ENCODE data around the gene TAS2R60. TPM values are rescaled to one million over a fixed set of nuclear protein-coding genes. Genes with fewer than 3 reads are reported as not detected.

Gene TAS2R60
- total and polyA plus RNA-seq, 2 of the 8 experiments (the other 6 are each of a cell fraction or from before 2014, with no cell fraction given) = 0.15 to 0.32 TPM

- CTCF ChIA-PET (ENCODE audit: partially characterized antibody) = interaction anchor here (0.6 to 1.3 kb wide), 3 partner anchors 9 to 44 kb away, joined by 3 to 5 read pairs (median 3); no protein-coding TSS in a partner anchor
- POLR2A ChIA-PET (ENCODE audit: partially characterized antibody) = no interaction called here
- no peaks in the 10 kb centered on the region for H3K27me3 ChIP-seq (replicated peaks in 1 of 4; ENCODE audit: control insufficient read depth in 3 of 4, extremely low read depth in 1 of 4, insufficient read depth in 3 of 4, low read length in 3 of 4)
These were observed 20.3 kb downstream of the TAS2R60 start for GRCh38 chr7:143463556-143463955.

More at GRCh38 chr7:143463556-143463955, 20.3 kb downstream of the TAS2R60 start:
- no peak overlapping the region for H2AK5ac ChIP-seq (ENCODE audit: low read depth, low read length)
- H4K20me1 ChIP-seq (replicated peaks in 1 of 2; ENCODE audit: control insufficient read depth in 1 of 2, insufficient read depth in 2 of 2, low read length in 2 of 2) = no peaks in the 10 kb centered on the region
- H3K18ac ChIP-seq (ENCODE audit: extremely low read depth, low read length) = no peak overlapping the region
- H3K14ac ChIP-seq (ENCODE audit: insufficient read length) = no peak overlapping the region
- H3K9ac ChIP-seq (replicated peaks in 1 of 4; ENCODE audit: extremely low read depth in 1 of 4, low read depth in 3 of 4, low read length in 3 of 4) = no peak overlapping the region
- no peak overlapping the region for H3K56ac ChIP-seq (replicated peaks; ENCODE audit: insufficient read length, low read depth, low read length)
- no peak overlapping the region for H4K8ac ChIP-seq (ENCODE audit: extremely low read depth, insufficient read depth, low read length)
- no peaks in the 10 kb centered on the region for H3K79me1 ChIP-seq (ENCODE audit: low read depth, low read length)
- no peaks in the 10 kb centered on the region for H3K79me2 ChIP-seq (ENCODE audit: control insufficient read depth in 1 of 2, insufficient read depth in 2 of 2, low read length in 2 of 2)
- H3K27ac ChIP-seq (ENCODE audit: low read depth, low read length) = no peak overlapping the region
- TF ChIP-seq PHF8 (conservative IDR thresholded peaks at IDR 0.05; ENCODE audit: low read depth, low read length) (no peak), SP1 (IDR thresholded peaks at IDR 0.05; ENCODE audit: low read depth, low read length) (no peak), JUND (IDR thresholded peaks at IDR 0.05; ENCODE audit: low read length) (no peak), MAFK (IDR thresholded peaks at IDR 0.05; ENCODE audit: low read depth, low read length) (no peak), CHD1 (IDR thresholded peaks at IDR 0.05; ENCODE audit: low read depth, low read length) (no peak), JUN (IDR thresholded peaks at IDR 0.05; ENCODE audit: low read depth, low read length) (no peak), CREB1 (IDR thresholded peaks at IDR 0.05) (no peak), SAP30 (IDR thresholded peaks at IDR 0.05; ENCODE audit: insufficient read depth, insufficient replicate concordance, low read length) (no peak)
- no peak overlapping the region for H2BK20ac ChIP-seq (ENCODE audit: low read length)
- H4K91ac ChIP-seq (replicated peaks; ENCODE audit: insufficient read length, low read length) = no peak overlapping the region
- no peak overlapping the region for H3K23ac ChIP-seq (ENCODE audit: insufficient read length)
- no peaks in the 10 kb centered on the region for H3K23me2 ChIP-seq (ENCODE audit: low read depth, low read length)
- FAIRE-seq (no peak), DNase-seq (ENCODE audit: low read depth in 1 of 2, low spot score in 2 of 2) (no peak)
- H2BK120ac ChIP-seq (replicated peaks; ENCODE audit: low read depth, low read length) = no peak overlapping the region
- no peaks in the 10 kb centered on the region for H3K4me1 ChIP-seq (replicated peaks in 1 of 4; ENCODE audit: control insufficient read depth in 3 of 4, insufficient read depth in 4 of 4, low read length in 3 of 4)
- H3K36me3 ChIP-seq (ENCODE audit: control insufficient read depth in 2 of 4, insufficient read depth in 4 of 4, low read length in 3 of 4) = no peaks in the 10 kb centered on the region
- H3K9me3 ChIP-seq (ENCODE audit: insufficient read depth in 2 of 2, low read depth in 1 of 2, low read length in 1 of 2) = peaks cover 8 to 11% of the 10 kb centered on the region in 2 experiments
- H2BK12ac ChIP-seq (ENCODE audit: low read depth, low read length) = no peak overlapping the region
- H3K4me3 ChIP-seq (ENCODE audit: extremely low read depth in 1 of 4, insufficient read depth in 2 of 4, low read depth in 3 of 4, low read length in 4 of 4) = no peak overlapping the region
- no peak overlapping the region for H2AFZ ChIP-seq (ENCODE audit: low read length)
- no peak overlapping the region for H2BK5ac ChIP-seq (ENCODE audit: low read depth, low read length)
- H3K4ac ChIP-seq (replicated peaks; ENCODE audit: insufficient read length, low read depth, low read length) = no peak overlapping the region
- H4K5ac ChIP-seq (ENCODE audit: insufficient read length, low read depth, low read length) = no peak overlapping the region
- no peak overlapping the region for H3K4me2 ChIP-seq (ENCODE audit: insufficient read depth in 1 of 2, low read depth in 2 of 2, low read length in 2 of 2)
- H2BK15ac ChIP-seq (ENCODE audit: low read length) = no peak overlapping the region
